SK-N-SH treated with all-trans-retinoic acid at 6 μM for 48 hours (cell line): ENCODE measurements around the gene DNAAF2.

Source experiments
- ATAC-seq: fragments of 200-7000 bp; cut with Tn5 transposase; 3 replicates; pipeline ENCODE4 v1.9.1; 2020; ENCODE audit warnings: mild to moderate bottlenecking, moderate library complexity
- ARNTL ChIP-seq: fragments of 450-650 bp; formaldehyde crosslinking; IDR thresholded peaks from 2 replicates; pipeline ENCODE4 v1.5.0; 2020; ENCODE audit warnings: low read depth, mild to moderate bottlenecking, moderate library complexity, borderline replicate concordance
- BACH2 ChIP-seq: fragments of 250-450 bp; sonication (Bioruptor Pico); IDR thresholded peaks from 2 replicates; pipeline ENCODE4 v1.9.0; 2021; ENCODE audit warnings: mild to moderate bottlenecking, borderline replicate concordance
- CREB5 ChIP-seq: fragments of 250-450 bp; sonication (Bioruptor Pico); IDR thresholded peaks from 2 replicates; pipeline ENCODE4 v1.5.1; 2020; ENCODE audit warnings: low read depth, mild to moderate bottlenecking, moderate library complexity
- CSDC2 ChIP-seq: fragments of 250-450 bp; sonication (Bioruptor Pico); IDR thresholded peaks from 2 replicates; pipeline ENCODE4 v1.5.0; 2020; ENCODE audit warnings: mild to moderate bottlenecking, moderate library complexity
- CSRNP3 ChIP-seq: fragments of 250-450 bp; sonication (Bioruptor Pico); IDR thresholded peaks from 2 replicates; pipeline ENCODE4 v1.5.1; 2021; ENCODE audit warnings: mild to moderate bottlenecking, moderate library complexity
- ESRRG ChIP-seq: fragments of 250-450 bp; sonication (Bioruptor Pico); IDR thresholded peaks from 2 replicates; pipeline ENCODE4 v1.6.1; 2021; ENCODE audit warnings: mild to moderate bottlenecking
- GLIS3 ChIP-seq: fragments of 250-450 bp; sonication (Bioruptor Pico); IDR thresholded peaks from 2 replicates; pipeline ENCODE4 v1.5.0; 2020; ENCODE audit warnings: mild to moderate bottlenecking, moderate library complexity
- ISL1 ChIP-seq: fragments of 250-450 bp; sonication (Bioruptor Pico); IDR thresholded peaks from 2 replicates; pipeline ENCODE4 v2.1.2; 2022; ENCODE audit warnings: mild to moderate bottlenecking, moderate library complexity
- OSR1 ChIP-seq: fragments of 250-450 bp; sonication (Bioruptor Pico); IDR thresholded peaks from 2 replicates; pipeline ENCODE4 v1.8.0; 2022; ENCODE audit warnings: moderate library complexity, mild to moderate bottlenecking, inconsistent platforms
- PATZ1 ChIP-seq: fragments of 250-450 bp; sonication (Bioruptor Pico); IDR thresholded peaks from 2 replicates; pipeline ENCODE4 v1.8.0; 2020; ENCODE audit warnings: mild to moderate bottlenecking, moderate library complexity, borderline replicate concordance
- PPARA ChIP-seq: fragments of 250-450 bp; sonication (Bioruptor Pico); IDR thresholded peaks from 2 replicates; pipeline ENCODE4 v1.5.0; 2020; ENCODE audit warnings: mild to moderate bottlenecking, borderline replicate concordance
- RARB ChIP-seq: fragments of 250-450 bp; sonication (Bioruptor Pico); IDR thresholded peaks from 2 replicates; pipeline ENCODE4 v1.8.0; 2021; ENCODE audit warnings: mild to moderate bottlenecking, moderate library complexity
- SNAI2 ChIP-seq: fragments of 250-450 bp; sonication (Bioruptor Pico); IDR thresholded peaks from 2 replicates; pipeline ENCODE4 v1.5.0; 2020; ENCODE audit warnings: mild to moderate bottlenecking, moderate library complexity
- TCF4 ChIP-seq: fragments of 250-450 bp; sonication (Bioruptor Pico); IDR thresholded peaks from 2 replicates; pipeline ENCODE4 v1.8.0; 2021; ENCODE audit warnings: mild to moderate bottlenecking, moderate library complexity, borderline replicate concordance
- TOX ChIP-seq: fragments of 250-450 bp; sonication (Bioruptor Pico); IDR thresholded peaks from 2 replicates; pipeline ENCODE4 v1.8.0; 2021; ENCODE audit warnings: mild to moderate bottlenecking, moderate library complexity, borderline replicate concordance
- TSHZ2 ChIP-seq: fragments of 250-450 bp; sonication (Bioruptor Pico); IDR thresholded peaks from 2 replicates; pipeline ENCODE4 v1.5.0; 2020; ENCODE audit warnings: mild to moderate bottlenecking, moderate library complexity
- ZC3H10 ChIP-seq: fragments of 250-450 bp; sonication (Bioruptor Pico); IDR thresholded peaks from 2 replicates; pipeline ENCODE4 v1.5.1; 2021; ENCODE audit warnings: mild to moderate bottlenecking, moderate library complexity
- ZFP3 ChIP-seq: fragments of 250-450 bp; sonication (Bioruptor Pico); IDR thresholded peaks from 2 replicates; pipeline ENCODE4 v1.5.0; 2020; ENCODE audit warnings: mild to moderate bottlenecking, moderate library complexity
- ZFP30 ChIP-seq: fragments of 450-650 bp; formaldehyde crosslinking; IDR thresholded peaks from 2 replicates; pipeline ENCODE4 v1.5.0; 2022; ENCODE audit warnings: mild to moderate bottlenecking, moderate library complexity
- ZNF565 ChIP-seq: fragments of 450-650 bp; formaldehyde crosslinking; conservative IDR thresholded peaks from 2 replicates; pipeline ENCODE4 v1.5.0; 2020; ENCODE audit warnings: low read depth, mild to moderate bottlenecking, moderate library complexity
- ZNF70 ChIP-seq: fragments of 450-650 bp; formaldehyde crosslinking; IDR thresholded peaks from 2 replicates; pipeline ENCODE4 v1.5.0; 2020; ENCODE audit warnings: mild to moderate bottlenecking, moderate library complexity
- ZNF8 ChIP-seq: fragments of 450-650 bp; formaldehyde crosslinking; IDR thresholded peaks from 2 replicates; pipeline ENCODE4 v1.5.0; 2020; ENCODE audit warnings: mild to moderate bottlenecking, moderate library complexity

DNAAF2 gene

GRCh38 chr14:49581209-49582112, 53.6 kb downstream of the DNAAF2 start:
- ATAC-seq, result no peak
- TF ChIP-seq CSRNP3 (CRISPR knock-in tag) (no peak), CREB5 (CRISPR knock-in tag) (no peak), ZC3H10 (no peak), TSHZ2 (CRISPR knock-in tag) (no peak), ZNF565 (CRISPR knock-in tag) (no peak), GLIS3 (CRISPR knock-in tag) (no peak), ZFP30 (no peak), RARB (CRISPR knock-in tag) (no peak), TOX (no peak), BACH2 (CRISPR knock-in tag) (no peak), PPARA (CRISPR knock-in tag) (no peak), ISL1 (CRISPR knock-in tag) (no peak), ZNF8 (CRISPR knock-in tag) (no peak), ZNF70 (CRISPR knock-in tag) (no peak), ARNTL (CRISPR knock-in tag) (no peak), ESRRG (CRISPR knock-in tag) (no peak), SNAI2 (CRISPR knock-in tag) (no peak), PATZ1 (CRISPR knock-in tag) (no peak)

GRCh38 chr14:49579841-49580240, 55.2 kb downstream of the DNAAF2 start:
- ATAC-seq, result peak; percentile 29; the same call in 2 of the 3 replicates
- TF ChIP-seq ZFP3 (CRISPR knock-in tag), result no peak
- TF ChIP-seq SNAI2 (CRISPR knock-in tag), result no peak
- TF ChIP-seq PPARA (CRISPR knock-in tag), result no peak
- TF ChIP-seq ARNTL (CRISPR knock-in tag), result no peak
- no peak for TF ChIP-seq ESRRG (CRISPR knock-in tag)
- TF ChIP-seq ZC3H10, result no peak
- no peak for TF ChIP-seq RARB (CRISPR knock-in tag)
- no peak for TF ChIP-seq CSRNP3 (CRISPR knock-in tag)
- no peak for TF ChIP-seq ZNF8 (CRISPR knock-in tag)
- TF ChIP-seq CREB5 (CRISPR knock-in tag), result no peak
- no peak for TF ChIP-seq ZFP30
- no peak for TF ChIP-seq TCF4 (CRISPR knock-in tag)
- TF ChIP-seq OSR1 (CRISPR knock-in tag), result no peak
- no peak for TF ChIP-seq CSDC2 (CRISPR knock-in tag)
